Measurements from ENCODE around the gene RFLNA.

DNA sequence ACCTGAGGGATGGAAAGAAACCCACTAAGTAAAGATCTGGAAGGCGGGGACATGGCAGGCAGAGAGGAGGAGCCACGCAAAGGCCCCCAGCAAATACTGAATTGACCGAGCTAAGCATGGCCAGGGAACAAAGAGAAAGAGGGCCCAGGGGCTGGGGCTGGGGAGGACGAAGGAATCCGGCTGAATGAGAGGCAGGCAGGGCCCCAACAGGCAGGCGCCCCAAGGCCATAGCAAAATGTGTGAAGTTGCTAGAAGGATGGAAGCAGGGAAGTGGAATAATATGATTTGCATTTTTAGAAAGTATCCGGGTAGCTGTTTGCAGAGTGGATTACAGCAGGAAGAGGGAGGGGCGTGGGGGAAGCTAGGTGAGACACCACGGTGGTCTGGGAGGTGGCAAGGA is 49.1 kb downstream of the RFLNA start:
- TF ChIP-seq, protein P1, sequence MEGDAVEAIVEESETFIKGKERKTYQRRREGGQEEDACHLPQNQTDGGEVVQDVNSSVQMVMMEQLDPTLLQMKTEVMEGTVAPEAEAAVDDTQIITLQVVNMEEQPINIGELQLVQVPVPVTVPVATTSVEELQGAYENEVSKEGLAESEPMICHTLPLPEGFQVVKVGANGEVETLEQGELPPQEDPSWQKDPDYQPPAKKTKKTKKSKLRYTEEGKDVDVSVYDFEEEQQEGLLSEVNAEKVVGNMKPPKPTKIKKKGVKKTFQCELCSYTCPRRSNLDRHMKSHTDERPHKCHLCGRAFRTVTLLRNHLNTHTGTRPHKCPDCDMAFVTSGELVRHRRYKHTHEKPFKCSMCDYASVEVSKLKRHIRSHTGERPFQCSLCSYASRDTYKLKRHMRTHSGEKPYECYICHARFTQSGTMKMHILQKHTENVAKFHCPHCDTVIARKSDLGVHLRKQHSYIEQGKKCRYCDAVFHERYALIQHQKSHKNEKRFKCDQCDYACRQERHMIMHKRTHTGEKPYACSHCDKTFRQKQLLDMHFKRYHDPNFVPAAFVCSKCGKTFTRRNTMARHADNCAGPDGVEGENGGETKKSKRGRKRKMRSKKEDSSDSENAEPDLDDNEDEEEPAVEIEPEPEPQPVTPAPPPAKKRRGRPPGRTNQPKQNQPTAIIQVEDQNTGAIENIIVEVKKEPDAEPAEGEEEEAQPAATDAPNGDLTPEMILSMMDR (IDR thresholded peaks at IDR 0.05): no peak
- no peak for TF ChIP-seq POLR2A (IDR thresholded peaks at IDR 0.05)

All from body of pancreas (tissue), 4 donors.